ENCODE measurements around the gene GPR156.

GPR156 gene

GRCh38 chr3:120289636-120290035 is 4.6 kb upstream of the GPR156 start:
- TF ChIP-seq CTCF (IDR thresholded peaks at IDR 0.05; ENCODE audit: borderline replicate concordance, insufficient read depth, low read depth, low read length), result no peak

GRCh38 chr3:120286465-120286864 is 1.4 kb upstream of the GPR156 start:
- H3K4me3 ChIP-seq (ENCODE audit: low read depth, low read length), result no peak overlapping the region
- no peak for TF ChIP-seq CTCF (IDR thresholded peaks at IDR 0.05; ENCODE audit: borderline replicate concordance, insufficient read depth, low read depth, low read length)

More at GRCh38 chr3:120289636-120290035, 4.6 kb upstream of the GPR156 start:
- no peak overlapping the region for H3K4me3 ChIP-seq (ENCODE audit: low read depth, low read length)

GRCh38 chr3:120285508-120285841 is 453 bp upstream of the GPR156 start:
- no peak for TF ChIP-seq CTCF (IDR thresholded peaks at IDR 0.05; ENCODE audit: borderline replicate concordance, insufficient read depth, low read depth, low read length)
- no peak overlapping the region for H3K4me3 ChIP-seq (ENCODE audit: low read depth, low read length)

GRCh38 chr3:120281261-120281660 is 3.8 kb downstream of the GPR156 start:
- H3K4me3 ChIP-seq (ENCODE audit: low read depth, low read length), result no peak overlapping the region
- no peak for TF ChIP-seq CTCF (IDR thresholded peaks at IDR 0.05; ENCODE audit: borderline replicate concordance, insufficient read depth, low read depth, low read length)

GRCh38 chr3:120280566-120280965 is 4.5 kb downstream of the GPR156 start:
- no peak overlapping the region for H3K4me3 ChIP-seq (ENCODE audit: low read depth, low read length)
- TF ChIP-seq CTCF (IDR thresholded peaks at IDR 0.05; ENCODE audit: borderline replicate concordance, insufficient read depth, low read depth, low read length), result no peak

- H3K4me3 ChIP-seq (ENCODE audit: low read depth, low read length), result no peak overlapping the region
- no peak for TF ChIP-seq CTCF (IDR thresholded peaks at IDR 0.05; ENCODE audit: borderline replicate concordance, insufficient read depth, low read depth, low read length)
These were observed 5.0 kb downstream of the GPR156 start for GRCh38 chr3:120280026-120280425.

GRCh38 chr3:120276767-120277166 is 8.3 kb downstream of the GPR156 start:
- TF ChIP-seq CTCF (IDR thresholded peaks at IDR 0.05; ENCODE audit: borderline replicate concordance, insufficient read depth, low read depth, low read length), result no peak
- no peak overlapping the region for H3K4me3 ChIP-seq (ENCODE audit: low read depth, low read length)
